HTERT RPE-1 (cell line): Measurements from ENCODE around the gene KIF3C.
"Not testable (repeated sequence)": the region's sequence is repeated elsewhere in the genome, so short reads cannot be mapped to it uniquely, and the experiment has no call there.

ENCODE experiments used
- in situ Hi-C: fragments of 300-500 bp; cut with MboI; formaldehyde crosslinking; loops from 4 replicates; pipeline ENCODE4 v1.14.3; 2020; ENCODE audit warnings: low sequenced_read_pairs

The KIF3C gene

GRCh38 chr2:26000561-26001082, 18.3 kb upstream of the KIF3C start:
- in situ Hi-C loops: no loop called here

GRCh38 chr2:25999406-25999805, 17.1 kb upstream of the KIF3C start:
- in situ Hi-C loops: not testable (repeated sequence)

GRCh38 chr2:25998816-25999383, 16.6 kb upstream of the KIF3C start:
- in situ Hi-C loops: not testable (repeated sequence)

- in situ Hi-C loops: no loop called here
These were observed 14.5 kb upstream of the KIF3C start for GRCh38 chr2:25996844-25997243.

- in situ Hi-C loops: no loop called here
These were observed 12.2 kb upstream of the KIF3C start for GRCh38 chr2:25994509-25994908.

- in situ Hi-C loops: no loop called here
These were observed 10.8 kb upstream of the KIF3C start for GRCh38 chr2:25993049-25993448.

GRCh38 chr2:25992556-25992955, 10.3 kb upstream of the KIF3C start:
- in situ Hi-C loops: no loop called here

GRCh38 chr2:25991965-25992364, 9.7 kb upstream of the KIF3C start:
- in situ Hi-C loops: no loop called here

- in situ Hi-C loops: no loop called here
These were observed 6.9 kb upstream of the KIF3C start for GRCh38 chr2:25989154-25989553.

GRCh38 chr2:25988134-25988533, 5.8 kb upstream of the KIF3C start:
- in situ Hi-C loops: no loop called here

- in situ Hi-C loops: no loop called here
These were observed 1.4 kb upstream of the KIF3C start for GRCh38 chr2:25983735-25984134.

GRCh38 chr2:25982968-25983280, 627 bp upstream of the KIF3C start:
- in situ Hi-C loops: no loop called here

- in situ Hi-C loops: no loop called here
These were observed 563 bp downstream of the KIF3C start for GRCh38 chr2:25981596-25982272.

- in situ Hi-C loops: no loop called here
These were observed 1.3 kb downstream of the KIF3C start for GRCh38 chr2:25980951-25981350.

- in situ Hi-C loops: no loop called here
These were observed 2.0 kb downstream of the KIF3C start for GRCh38 chr2:25980076-25980887.

- in situ Hi-C loops: no loop called here
These were observed 3.3 kb downstream of the KIF3C start for GRCh38 chr2:25979001-25979400.

- in situ Hi-C loops: no loop called here
These were observed 4.5 kb downstream of the KIF3C start for GRCh38 chr2:25977768-25978167.

GRCh38 chr2:25976983-25977741, 5.1 kb downstream of the KIF3C start:
- in situ Hi-C loops: no loop called here

GRCh38 chr2:25972049-25972823, 10.1 kb downstream of the KIF3C start:
- in situ Hi-C loops: no loop called here

GRCh38 chr2:25971596-25971995, 10.7 kb downstream of the KIF3C start:
- in situ Hi-C loops: no loop called here
